Neural cell (in vitro differentiated cells): ENCODE measurements around the gene PDCD7.
"Not testable (repeated sequence)": the region's sequence is repeated elsewhere in the genome, so short reads cannot be mapped to it uniquely, and the experiment has no call there.

Experiments used
- CTCF ChIP-seq: fragments of 450-650 bp; IDR thresholded peaks from 2 replicates; pipeline ENCODE4 v1.5.1; 2014; ENCODE audit warnings: antibody characterized with exemption, mild to moderate bottlenecking, moderate library complexity; ENCODE audit not compliant: poor library complexity, severe bottlenecking
- EP300 ChIP-seq: fragments of 450-650 bp; conservative IDR thresholded peaks from 2 replicates; pipeline ENCODE4 v1.6.1; 2014; ENCODE audit warnings: antibody characterized with exemption, mild to moderate bottlenecking, moderate library complexity; ENCODE audit not compliant: poor library complexity, severe bottlenecking
- EZH2 ChIP-seq: fragments of 200-600, 300-800 bp; shearing (Covaris generic), sonication (generic); IDR thresholded peaks from 2 replicates; pipeline ENCODE4 v1.6.1; 2014; ENCODE audit warnings: antibody characterized with exemption, low read length, borderline replicate concordance, mild to moderate bottlenecking; ENCODE audit not compliant: insufficient read depth, poor library complexity, severe bottlenecking
- POLR2AphosphoS5 ChIP-seq: IDR thresholded peaks from 2 replicates; pipeline ENCODE4 v1.6.1; 2012
- RAD21 ChIP-seq: fragments of 450-650 bp; conservative IDR thresholded peaks from 2 replicates; pipeline ENCODE4 v1.6.1; 2014; ENCODE audit warnings: antibody characterized with exemption, mild to moderate bottlenecking, moderate library complexity
- SMC3 ChIP-seq: fragments of 450-650 bp; conservative IDR thresholded peaks from 2 replicates; pipeline ENCODE4 v1.6.1; 2014; ENCODE audit warnings: antibody characterized with exemption, mild to moderate bottlenecking, moderate library complexity; ENCODE audit not compliant: poor library complexity

- TF ChIP-seq EZH2, SMC3, CTCF, EP300, POLR2AphosphoS5, RAD21: not testable (repeated sequence)
These were observed 33.8 kb downstream of the PDCD7 start for GRCh38 chr15:65099801-65100200.
